Measurements from ENCODE around the gene SPECC1.

SPECC1 gene

DNA sequence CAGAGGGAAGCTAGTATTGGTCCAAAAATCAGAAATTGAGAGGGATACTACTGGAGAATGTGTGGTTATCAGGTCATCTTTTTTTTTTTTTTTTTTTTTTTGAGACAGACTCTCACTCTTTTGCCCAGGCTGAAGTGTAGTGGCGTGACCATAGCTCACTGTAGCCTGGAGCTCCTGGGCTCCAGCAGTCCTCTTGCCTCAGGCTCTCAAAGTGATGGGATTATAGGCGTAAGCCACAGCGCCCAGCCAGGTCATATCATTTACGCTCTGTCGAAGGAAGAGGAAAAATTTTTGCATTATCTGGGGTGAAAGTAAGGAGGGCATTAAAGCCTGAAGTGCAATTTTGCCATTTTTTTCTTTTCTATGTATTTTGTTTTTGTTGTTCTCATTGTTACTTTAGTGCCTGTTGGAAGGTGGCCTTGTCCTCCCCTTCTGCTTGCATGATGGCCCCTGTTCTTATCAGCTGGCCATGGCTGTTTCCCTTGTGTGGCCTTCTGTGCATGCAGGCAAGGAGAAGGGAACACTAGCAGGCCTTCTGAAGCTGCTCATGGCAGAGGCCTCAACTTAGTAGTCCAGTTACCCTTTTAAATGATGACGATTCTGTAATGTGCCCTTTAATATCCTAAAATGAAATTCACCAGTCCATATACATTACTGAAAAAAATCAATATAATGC lies 118.3 kb downstream of the SPECC1 start:
- H3K9me3 ChIP-seq: peaks cover 0 to 7% (median 6%) of the 10 kb centered on the region in 3 donors
- no peak for DNase-seq
- H3K36me3 ChIP-seq: peaks cover 0 to 3% (median 0%) of the 10 kb centered on the region in 3 donors
- no peak overlapping the region for H3K4me3 ChIP-seq
- no peak overlapping the region for H3K27ac ChIP-seq
- peaks cover 0 to 9% (median 0%) of the 10 kb centered on the region in 4 donors for H3K4me1 ChIP-seq
- H3K27me3 ChIP-seq: no peaks in the 10 kb centered on the region
- intact Hi-C loops (cut with DNase I; ENCODE audit: low total_unique reads): no loop called here
- TF ChIP-seq, protein P1, sequence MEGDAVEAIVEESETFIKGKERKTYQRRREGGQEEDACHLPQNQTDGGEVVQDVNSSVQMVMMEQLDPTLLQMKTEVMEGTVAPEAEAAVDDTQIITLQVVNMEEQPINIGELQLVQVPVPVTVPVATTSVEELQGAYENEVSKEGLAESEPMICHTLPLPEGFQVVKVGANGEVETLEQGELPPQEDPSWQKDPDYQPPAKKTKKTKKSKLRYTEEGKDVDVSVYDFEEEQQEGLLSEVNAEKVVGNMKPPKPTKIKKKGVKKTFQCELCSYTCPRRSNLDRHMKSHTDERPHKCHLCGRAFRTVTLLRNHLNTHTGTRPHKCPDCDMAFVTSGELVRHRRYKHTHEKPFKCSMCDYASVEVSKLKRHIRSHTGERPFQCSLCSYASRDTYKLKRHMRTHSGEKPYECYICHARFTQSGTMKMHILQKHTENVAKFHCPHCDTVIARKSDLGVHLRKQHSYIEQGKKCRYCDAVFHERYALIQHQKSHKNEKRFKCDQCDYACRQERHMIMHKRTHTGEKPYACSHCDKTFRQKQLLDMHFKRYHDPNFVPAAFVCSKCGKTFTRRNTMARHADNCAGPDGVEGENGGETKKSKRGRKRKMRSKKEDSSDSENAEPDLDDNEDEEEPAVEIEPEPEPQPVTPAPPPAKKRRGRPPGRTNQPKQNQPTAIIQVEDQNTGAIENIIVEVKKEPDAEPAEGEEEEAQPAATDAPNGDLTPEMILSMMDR (IDR thresholded peaks at IDR 0.05): no peak

DNA sequence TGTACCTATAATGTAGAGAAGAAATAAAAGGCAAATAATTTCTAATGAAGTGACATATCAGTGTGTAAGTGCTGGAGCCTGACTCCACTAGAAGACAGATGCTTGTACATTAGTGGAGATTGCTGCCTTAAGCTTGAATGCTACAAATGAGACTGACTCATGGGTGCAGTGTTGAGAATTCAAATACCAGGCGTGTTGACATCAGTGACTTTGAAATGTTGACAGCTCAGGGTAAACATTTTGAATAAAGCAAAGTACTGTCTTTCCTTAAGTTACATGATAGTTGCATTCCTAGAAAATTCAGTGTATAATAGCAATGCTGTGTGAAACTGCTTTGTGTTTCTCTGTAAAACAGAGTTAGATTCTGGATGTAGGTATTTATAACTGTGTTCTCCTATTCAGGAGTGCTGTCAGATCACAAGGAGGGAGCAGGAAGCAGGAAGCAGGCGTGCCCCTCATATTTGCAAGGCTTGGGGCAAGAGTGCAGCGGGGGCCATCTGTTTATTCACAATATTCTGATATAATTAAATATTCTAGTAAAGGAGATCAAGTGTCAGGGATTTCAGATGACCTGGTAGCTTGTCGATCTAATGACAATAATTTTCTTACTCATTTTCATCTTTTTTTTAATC lies 119.0 kb downstream of the SPECC1 start:
- DNase-seq: no peak

DNA sequence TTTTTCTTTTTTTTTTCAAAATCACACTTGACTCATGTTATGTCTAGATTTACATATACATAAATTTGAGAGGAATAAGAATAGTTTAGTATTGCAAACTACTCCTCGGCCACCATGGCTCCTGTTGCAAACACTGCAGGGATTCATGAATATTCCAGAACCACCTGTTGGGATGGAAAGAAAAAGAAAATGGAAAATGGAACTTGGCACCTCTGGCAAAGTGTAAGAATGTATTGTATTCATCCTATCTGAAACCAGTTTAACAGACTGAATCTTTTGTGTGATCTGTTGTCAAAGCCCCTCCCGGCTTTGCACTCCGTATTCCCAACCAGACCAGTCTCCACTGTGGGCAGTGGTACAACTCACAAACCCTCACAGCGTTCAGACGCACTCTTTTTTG lies 124.4 kb downstream of the SPECC1 start:
- no peaks in the 10 kb centered on the region for H3K27me3 ChIP-seq
- H3K9me3 ChIP-seq: peaks cover 0 to 7% (median 6%) of the 10 kb centered on the region in 3 donors
- peaks cover 0 to 18% (median 6%) of the 10 kb centered on the region in 4 donors for H3K4me1 ChIP-seq
- no peak overlapping the region for H3K4me3 ChIP-seq
- no peak for DNase-seq
- no peaks in the 10 kb centered on the region for H3K36me3 ChIP-seq
- H3K27ac ChIP-seq: no peak overlapping the region
- TF ChIP-seq, protein P1 (IDR thresholded peaks at IDR 0.05): no peak
- intact Hi-C loops (cut with DNase I; ENCODE audit: low total_unique reads): no loop called here

More for the DNA sequence above, 119.0 kb downstream of the SPECC1 start:
- intact Hi-C loops (cut with DNase I; ENCODE audit: low total_unique reads): no loop called here
- no peak overlapping the region for H3K4me3 ChIP-seq
- H3K4me1 ChIP-seq: peaks cover 0 to 2% (median 0%) of the 10 kb centered on the region in 4 donors
- H3K36me3 ChIP-seq: peaks cover 0 to 3% (median 0%) of the 10 kb centered on the region in 3 donors
- TF ChIP-seq, protein P1 (IDR thresholded peaks at IDR 0.05): no peak
- no peak overlapping the region for H3K27ac ChIP-seq
- H3K27me3 ChIP-seq: no peaks in the 10 kb centered on the region
- peaks cover 0 to 7% (median 6%) of the 10 kb centered on the region in 3 donors for H3K9me3 ChIP-seq

DNA sequence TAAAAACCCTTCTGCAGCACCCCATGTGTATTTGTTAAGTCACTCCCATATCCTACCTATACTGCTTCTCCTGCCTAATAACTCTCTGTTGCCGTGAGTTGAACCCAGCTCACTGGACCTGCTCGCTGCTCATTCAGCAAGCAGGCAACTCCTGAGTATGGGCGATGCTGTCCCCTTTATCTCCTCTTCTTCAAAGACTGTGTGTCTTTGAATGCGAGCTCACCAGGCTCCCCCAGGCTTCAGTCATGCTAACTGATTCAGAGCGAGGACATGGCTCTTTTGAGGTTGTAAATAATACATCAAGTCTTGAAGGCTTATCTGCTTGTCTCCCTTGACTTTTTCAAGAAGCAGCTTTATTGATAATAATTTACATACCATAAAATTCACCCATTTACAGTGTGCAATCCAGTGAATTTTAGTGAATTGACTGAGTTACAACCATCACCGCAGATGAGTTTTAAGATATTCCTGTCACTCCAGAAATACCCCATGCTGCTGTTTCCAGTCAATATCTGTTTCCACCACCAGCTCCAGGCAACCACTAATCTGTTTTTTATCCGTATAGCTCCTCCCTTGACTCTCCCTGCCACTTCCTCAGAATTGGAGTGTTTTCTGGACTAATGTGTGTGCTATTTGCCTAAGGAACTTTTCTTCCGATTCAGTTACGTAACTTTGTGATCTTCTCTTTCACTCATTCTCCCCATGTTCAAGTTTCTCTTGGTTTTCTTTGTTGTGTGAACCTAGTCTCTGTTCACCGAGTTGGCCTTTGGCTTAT lies 132.2 kb downstream of the SPECC1 start:
- Histone ChIP-seq H3K4me3 (no peak overlapping the region), H3K27ac (no peak overlapping the region), H3K9me3 (no peaks in the 10 kb centered on the region), H3K27me3 (no peaks in the 10 kb centered on the region), H3K4me1 (peaks cover 0 to 14% (median 6%) of the 10 kb centered on the region in 4 donors), H3K36me3 (no peaks in the 10 kb centered on the region)
- intact Hi-C loops (cut with DNase I; ENCODE audit: low total_unique reads): no loop called here
- TF ChIP-seq, protein P1 (IDR thresholded peaks at IDR 0.05): no peak
- DNase-seq: no peak

DNA sequence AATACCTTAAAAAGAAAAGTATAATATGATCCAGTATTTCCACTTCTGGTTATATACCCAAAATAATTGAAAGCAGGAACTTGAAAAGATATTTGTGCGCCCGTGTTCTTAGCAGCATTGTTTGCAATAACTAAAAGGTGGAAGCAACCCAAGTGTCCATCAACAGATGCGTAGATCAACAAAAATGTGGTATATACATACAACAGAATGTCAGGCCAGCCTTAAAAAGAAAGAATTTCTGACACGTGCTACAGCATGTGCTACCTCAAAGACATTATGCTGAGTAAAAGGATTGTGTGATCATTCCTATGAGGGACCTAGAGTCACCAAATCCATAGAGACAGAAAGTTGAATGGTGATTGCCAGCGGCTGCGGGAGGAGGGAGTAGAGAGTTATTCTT lies 133.1 kb downstream of the SPECC1 start:
- no peak for DNase-seq
- Histone ChIP-seq H3K4me1 (peaks cover 0 to 5% (median 2%) of the 10 kb centered on the region in 4 donors), H3K9me3 (no peaks in the 10 kb centered on the region), H3K4me3 (no peak overlapping the region), H3K27me3 (no peaks in the 10 kb centered on the region), H3K27ac (no peak overlapping the region), H3K36me3 (no peaks in the 10 kb centered on the region)
- TF ChIP-seq, protein P1 (IDR thresholded peaks at IDR 0.05): no peak
- intact Hi-C loops (cut with DNase I; ENCODE audit: low total_unique reads): no loop called here
